K562 (cell line): ENCODE measurements around the gene BCAS4. TPM values are rescaled to one million over a fixed set of nuclear protein-coding genes. Genes with fewer than 3 reads are reported as not detected.

Experiments used
- EWSR1 ChIP-seq: fragments of 450-650 bp; IDR thresholded peaks from 2 replicates; pipeline ENCODE4 v1.6.1; 2018; ENCODE audit warnings: borderline replicate concordance, mild to moderate bottlenecking, low read depth, moderate library complexity; ENCODE audit not compliant: partially characterized antibody
- FOSL1 ChIP-seq: fragments of 200-800 bp; sonication (Bioruptor generic); conservative IDR thresholded peaks from 2 replicates; pipeline ENCODE4 v1.6.1; 2016; ENCODE audit warnings: missing genetic modification characterization, missing compliant biosample characterization
- HCFC1 ChIP-seq: IDR thresholded peaks from 2 replicates; pipeline ENCODE4 v1.6.1; 2012; ENCODE audit warnings: low read depth, low read length, improper control_type of control experiment
- HDAC1 ChIP-seq, 2 experiments: fragments of 450-650 bp; IDR thresholded peaks; 2 replicates each; pipeline ENCODE4 v1.6.1; 2016 to 2017; ENCODE audit warnings: inconsistent platforms in 1 of 2, mild to moderate bottlenecking in 1 of 2, moderate library complexity in 1 of 2
- JUND ChIP-seq, 2 experiments: IDR thresholded peaks; 2 replicates in 1 of 2; 3 replicates in 1 of 2; pipeline ENCODE4 v1.6.1; 2011; ENCODE audit warnings: borderline replicate concordance in 2 of 2, low read depth in 2 of 2, low read length in 2 of 2, improper control_type of control experiment in 1 of 2, missing biosample characterization in 1 of 2, missing genetic modification characterization in 1 of 2, missing genetic modification reagents in 1 of 2
- RCOR1 ChIP-seq, 2 experiments: IDR thresholded peaks; 2 replicates each; pipeline ENCODE4 v1.6.1; 2012; ENCODE audit warnings: low read depth in 2 of 2, low read length in 2 of 2, borderline replicate concordance in 1 of 2, improper control_type of control experiment in 1 of 2
- TAF1 ChIP-seq: IDR thresholded peaks from 2 replicates; pipeline ENCODE4 v1.6.1; 2011; ENCODE audit warnings: mild to moderate bottlenecking, low read length, moderate library complexity; ENCODE audit not compliant: insufficient read depth, control insufficient read depth, severe bottlenecking; ENCODE audit errors: extremely low read depth
- TGIF2 ChIP-seq: sonication (generic); formaldehyde crosslinking; IDR thresholded peaks from 2 replicates; pipeline ENCODE4 v1.8.1; 2022; ENCODE audit warnings: mild to moderate bottlenecking, missing genetic modification reagents, moderate library complexity
- XRCC3 ChIP-seq: fragments of 450-650 bp; IDR thresholded peaks from 2 replicates; pipeline ENCODE4 v1.6.1; 2017; ENCODE audit warnings: mild to moderate bottlenecking, moderate library complexity
- ZBED1 ChIP-seq: IDR thresholded peaks from 2 replicates; pipeline ENCODE4 v1.6.1; 2014
- ZFP30 ChIP-seq: fragments of 250-450 bp; sonication (Bioruptor Pico); IDR thresholded peaks from 2 replicates; pipeline ENCODE4 v1.8.0; 2022; ENCODE audit warnings: moderate library complexity, mild to moderate bottlenecking, inconsistent platforms, borderline replicate concordance
- ZNF12 ChIP-seq: sonication (generic); formaldehyde crosslinking; IDR thresholded peaks from 2 replicates; pipeline ENCODE4 v1.4.0; 2020; ENCODE audit warnings: mild to moderate bottlenecking, missing genetic modification reagents
- ZNF175 ChIP-seq: fragments of 200-800 bp; sonication (Bioruptor generic); IDR thresholded peaks from 2 replicates; pipeline ENCODE4 v1.6.1; 2016; ENCODE audit warnings: low read depth, mild to moderate bottlenecking, missing genetic modification characterization, missing compliant biosample characterization
- ZNF274 ChIP-seq: IDR thresholded peaks from 2 replicates; pipeline ENCODE4 v1.6.1; 2011; ENCODE audit warnings: low read depth, mild to moderate bottlenecking, low read length, moderate library complexity, borderline replicate concordance
- ZNF354B ChIP-seq: fragments of 250-450 bp; sonication (Bioruptor Pico); IDR thresholded peaks from 2 replicates; pipeline ENCODE4 v1.4.0; 2020
- ZNF561 ChIP-seq: fragments of 450-650 bp; formaldehyde crosslinking; conservative IDR thresholded peaks from 2 replicates; pipeline ENCODE4 v1.4.0; 2020; ENCODE audit warnings: mild to moderate bottlenecking, moderate library complexity
- ZNF57 ChIP-seq: fragments of 450-650 bp; formaldehyde crosslinking; IDR thresholded peaks from 2 replicates; pipeline ENCODE4 v1.4.0; 2020; ENCODE audit warnings: mild to moderate bottlenecking, moderate library complexity
- polyA plus RNA-seq, 8 experiments: library from polyadenylated mRNA; depleted of rRNA in 4 of 8; stranded (reverse) in 5 of 8; unstranded in 3 of 8; fragments of >200 nt; fragmentation: Nextera tagmentation in 2 of 8; fragmentation: Illumina TruSeq in 1 of 8; extraction: Ambion mirVana in 2 of 8; extraction: Trizol in 1 of 8; gene quantifications; 2 replicates each; pipeline versions ENCODE4 v1.2.1 to v1.2.3, GENCODE V29; 2011 to 2014; ENCODE audit warnings: inconsistent platforms in 1 of 8, missing spikeins in 1 of 8
- total RNA-seq, 7 experiments: library from RNA; depleted of rRNA in 6 of 7; stranded (reverse); fragments of >200 nt in 6 of 7; fragmentation: Illumina TruSeq in 2 of 7; extraction: Trizol in 2 of 7; gene quantifications; 2 replicates each; pipeline versions ENCODE4 v1.2.1 to v1.2.3, GENCODE V29; 2011 to 2021; ENCODE audit warnings: low replicate concordance in 1 of 7
- TF ChIP-seq, protein P1 (sequence below), 3 experiments: IDR thresholded peaks in 2 of 3; conservative IDR thresholded peaks in 1 of 3; 2 replicates each; pipeline ENCODE4 v1.5.1; 2011 to 2012; ENCODE audit warnings: low read length in 3 of 3, mild to moderate bottlenecking in 3 of 3, control low read depth in 2 of 3, improper control_type of control experiment in 1 of 3, inconsistent platforms in 1 of 3, low read depth in 1 of 3, mixed read lengths in 1 of 3, moderate library complexity in 1 of 3; ENCODE audit not compliant: insufficient read depth in 2 of 3
- TF ChIP-seq, protein P2 (sequence below): sonication (generic); IDR thresholded peaks from 2 replicates; pipeline ENCODE4 v1.6.1; 2016
- TF ChIP-seq, protein P3 (sequence below): fragments of 250-450 bp; sonication (Bioruptor Pico); IDR thresholded peaks from 2 replicates; pipeline ENCODE4 v1.9.0; 2021; ENCODE audit warnings: mild to moderate bottlenecking, inconsistent platforms
- TF ChIP-seq, protein P4 (sequence below), 2 experiments: fragments of 450-650 bp in 1 of 2; sonication (generic) in 1 of 2; formaldehyde crosslinking in 1 of 2; IDR thresholded peaks in 1 of 2; conservative IDR thresholded peaks in 1 of 2; 2 replicates each; pipeline versions ENCODE4 v1.6.1 to v1.8.1; 2016 to 2023; ENCODE audit warnings: mild to moderate bottlenecking in 2 of 2, moderate library complexity in 2 of 2, inconsistent platforms in 1 of 2, missing genetic modification reagents in 1 of 2

The BCAS4 gene
- total and polyA plus RNA-seq, 9 of the 15 experiments (the other 6 are each of a cell fraction or from before 2014, with no cell fraction given) = 0.15 to 2.3 (median 0.47) TPM

DNA sequence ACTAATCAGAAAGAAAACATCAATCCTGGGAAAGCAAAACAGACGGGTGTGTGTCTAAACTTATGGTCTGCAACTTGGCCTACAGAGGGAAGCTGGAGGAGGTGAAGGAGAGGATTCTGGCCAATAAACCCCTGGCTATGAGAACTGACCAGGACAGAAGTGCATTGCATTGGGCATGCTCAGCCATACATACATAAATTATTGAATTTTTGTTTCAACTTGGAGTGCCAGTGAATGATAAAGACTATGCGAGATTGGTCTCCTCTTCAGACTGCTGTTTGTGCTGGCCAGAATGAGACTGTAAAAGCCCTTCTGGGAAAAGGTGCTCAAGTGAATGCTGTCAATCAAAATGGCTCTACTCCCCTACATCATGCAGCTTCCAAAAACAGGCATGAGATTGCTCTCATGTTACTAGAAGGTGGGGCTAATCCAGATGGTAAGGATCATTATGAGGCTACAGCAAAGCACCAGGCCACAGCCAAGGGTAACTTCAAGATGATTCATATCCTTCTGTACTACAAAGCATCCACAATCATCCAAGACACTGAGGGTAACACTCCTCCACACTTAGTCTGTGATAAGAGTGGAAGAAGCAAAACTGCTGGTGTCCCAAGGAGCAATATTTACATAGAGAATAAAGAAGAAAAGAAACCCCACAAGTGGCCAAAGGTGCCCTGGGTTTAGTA, 119.0 kb downstream of the BCAS4 start (continued):
- TF ChIP-seq ZNF175 (peak; percentile 73), ZFP30 (CRISPR knock-in tag) (no peak), TGIF2 (CRISPR knock-in tag) (no peak), ZBED1 (no peak), HDAC1 (IDR thresholded peaks at IDR 0.05) (0 out of 4 replicates have a peak, but pooled peaks of 1 of the 2 experiments have one; percentile 26), XRCC3 (no peak), ZNF354B (CRISPR knock-in tag) (no peak), ZNF57 (CRISPR knock-in tag) (no peak), EWSR1 (no peak), FOSL1 (tag) (peak; percentile 81), ZNF274 (no peak), HCFC1 (no peak), RCOR1 (IDR thresholded peaks at IDR 0.05; ENCODE audit: borderline replicate concordance in 1 of 2, low read depth in 2 of 2, low read length in 2 of 2) (peak in 1 of 2 experiments; percentile 69; a peak in 1 of 4 replicates), ZNF12 (no peak), TAF1 (no peak), ZNF561 (CRISPR knock-in tag) (no peak), JUND (IDR thresholded peaks at IDR 0.05; ENCODE audit: borderline replicate concordance, low read depth, low read length) (peak; percentile 62; the same call in 1 of the 2 replicates), JUND (tag; IDR thresholded peaks at IDR 0.05; ENCODE audit: borderline replicate concordance, low read depth, low read length) (peak; percentile 39; the same call in 1 of the 3 replicates)
- TF ChIP-seq, protein P1, sequence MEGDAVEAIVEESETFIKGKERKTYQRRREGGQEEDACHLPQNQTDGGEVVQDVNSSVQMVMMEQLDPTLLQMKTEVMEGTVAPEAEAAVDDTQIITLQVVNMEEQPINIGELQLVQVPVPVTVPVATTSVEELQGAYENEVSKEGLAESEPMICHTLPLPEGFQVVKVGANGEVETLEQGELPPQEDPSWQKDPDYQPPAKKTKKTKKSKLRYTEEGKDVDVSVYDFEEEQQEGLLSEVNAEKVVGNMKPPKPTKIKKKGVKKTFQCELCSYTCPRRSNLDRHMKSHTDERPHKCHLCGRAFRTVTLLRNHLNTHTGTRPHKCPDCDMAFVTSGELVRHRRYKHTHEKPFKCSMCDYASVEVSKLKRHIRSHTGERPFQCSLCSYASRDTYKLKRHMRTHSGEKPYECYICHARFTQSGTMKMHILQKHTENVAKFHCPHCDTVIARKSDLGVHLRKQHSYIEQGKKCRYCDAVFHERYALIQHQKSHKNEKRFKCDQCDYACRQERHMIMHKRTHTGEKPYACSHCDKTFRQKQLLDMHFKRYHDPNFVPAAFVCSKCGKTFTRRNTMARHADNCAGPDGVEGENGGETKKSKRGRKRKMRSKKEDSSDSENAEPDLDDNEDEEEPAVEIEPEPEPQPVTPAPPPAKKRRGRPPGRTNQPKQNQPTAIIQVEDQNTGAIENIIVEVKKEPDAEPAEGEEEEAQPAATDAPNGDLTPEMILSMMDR (IDR thresholded peaks at IDR 0.05 in 2 of 3, conservative IDR thresholded peaks at IDR 0.05 in 1 of 3; ENCODE audit: insufficient read depth in 2 of 3, low read depth in 1 of 3, low read length in 3 of 3) = no peak
- TF ChIP-seq, protein P2, sequence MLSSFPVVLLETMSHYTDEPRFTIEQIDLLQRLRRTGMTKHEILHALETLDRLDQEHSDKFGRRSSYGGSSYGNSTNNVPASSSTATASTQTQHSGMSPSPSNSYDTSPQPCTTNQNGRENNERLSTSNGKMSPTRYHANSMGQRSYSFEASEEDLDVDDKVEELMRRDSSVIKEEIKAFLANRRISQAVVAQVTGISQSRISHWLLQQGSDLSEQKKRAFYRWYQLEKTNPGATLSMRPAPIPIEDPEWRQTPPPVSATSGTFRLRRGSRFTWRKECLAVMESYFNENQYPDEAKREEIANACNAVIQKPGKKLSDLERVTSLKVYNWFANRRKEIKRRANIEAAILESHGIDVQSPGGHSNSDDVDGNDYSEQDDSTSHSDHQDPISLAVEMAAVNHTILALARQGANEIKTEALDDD = 0 out of 2 replicates have a peak, but pooled peaks have one; percentile 23
- TF ChIP-seq, protein P3, sequence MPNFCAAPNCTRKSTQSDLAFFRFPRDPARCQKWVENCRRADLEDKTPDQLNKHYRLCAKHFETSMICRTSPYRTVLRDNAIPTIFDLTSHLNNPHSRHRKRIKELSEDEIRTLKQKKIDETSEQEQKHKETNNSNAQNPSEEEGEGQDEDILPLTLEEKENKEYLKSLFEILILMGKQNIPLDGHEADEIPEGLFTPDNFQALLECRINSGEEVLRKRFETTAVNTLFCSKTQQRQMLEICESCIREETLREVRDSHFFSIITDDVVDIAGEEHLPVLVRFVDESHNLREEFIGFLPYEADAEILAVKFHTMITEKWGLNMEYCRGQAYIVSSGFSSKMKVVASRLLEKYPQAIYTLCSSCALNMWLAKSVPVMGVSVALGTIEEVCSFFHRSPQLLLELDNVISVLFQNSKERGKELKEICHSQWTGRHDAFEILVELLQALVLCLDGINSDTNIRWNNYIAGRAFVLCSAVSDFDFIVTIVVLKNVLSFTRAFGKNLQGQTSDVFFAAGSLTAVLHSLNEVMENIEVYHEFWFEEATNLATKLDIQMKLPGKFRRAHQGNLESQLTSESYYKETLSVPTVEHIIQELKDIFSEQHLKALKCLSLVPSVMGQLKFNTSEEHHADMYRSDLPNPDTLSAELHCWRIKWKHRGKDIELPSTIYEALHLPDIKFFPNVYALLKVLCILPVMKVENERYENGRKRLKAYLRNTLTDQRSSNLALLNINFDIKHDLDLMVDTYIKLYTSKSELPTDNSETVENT (CRISPR knock-in tag) = no peak
- TF ChIP-seq, protein P4, sequence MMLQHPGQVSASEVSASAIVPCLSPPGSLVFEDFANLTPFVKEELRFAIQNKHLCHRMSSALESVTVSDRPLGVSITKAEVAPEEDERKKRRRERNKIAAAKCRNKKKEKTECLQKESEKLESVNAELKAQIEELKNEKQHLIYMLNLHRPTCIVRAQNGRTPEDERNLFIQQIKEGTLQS (IDR thresholded peaks at IDR 0.05) = peak; percentile 30; the same call in 1 of the 2 replicates
- TF ChIP-seq, protein P4 (CRISPR knock-in tag; conservative IDR thresholded peaks at IDR 0.05) = no peak
